Heart left ventricle (tissue), 16 donors: ENCODE measurements around the gene SLC35G3. TPM values are rescaled to one million over a fixed set of nuclear protein-coding genes. Genes with fewer than 3 reads are reported as not detected.
"Not testable (repeated sequence)": the region's sequence is repeated elsewhere in the genome, so short reads cannot be mapped to it uniquely, and the experiment has no call there.

Experiments
- ATAC-seq, 4 donors: fragments of 200-7000 bp; cut with Tn5 transposase; one replicate each; pipeline ENCODE4 v1.9.1; 2020 to 2022; ENCODE audit warnings: moderate library complexity in 4 of 4, mild to moderate bottlenecking in 3 of 4, moderate number of reproducible peaks in 1 of 4
- DNase-seq, 5 donors: peaks; one replicate each; pipeline ENCODE4 v3.0.0-alpha.2; 2020
- H3K27ac ChIP-seq, 12 donors: fragments of 200-600 bp; sonication (generic) in 4 of 12; one replicate each; pipeline versions ENCODE4 v1.5.0 to v1.8.0; 2016 to 2022; ENCODE audit warnings: mild to moderate bottlenecking in 2 of 12
- H3K27me3 ChIP-seq, 9 donors: fragments of 200-600 bp; sonication (generic) in 2 of 9; one replicate each; pipeline versions ENCODE4 v1.5.1 to v1.8.0; 2016 to 2022; ENCODE audit warnings: mild to moderate bottlenecking in 3 of 9
- H3K36me3 ChIP-seq, 9 donors: fragments of 200-600 bp; sonication (generic) in 2 of 9; one replicate each; pipeline versions ENCODE4 v1.5.0 to v1.8.0; 2018 to 2022; ENCODE audit warnings: mild to moderate bottlenecking in 2 of 9
- H3K4me1 ChIP-seq, 12 donors: fragments of 200-600 bp; sonication (generic) in 4 of 12; one replicate each; pipeline versions ENCODE4 v1.5.0 to v1.8.0; 2016 to 2022; ENCODE audit warnings: mild to moderate bottlenecking in 3 of 12
- H3K4me3 ChIP-seq, 12 donors: fragments of 200-600 bp; sonication (generic) in 4 of 12; one replicate each; pipeline versions ENCODE4 v1.5.0 to v1.8.0; 2017 to 2022; ENCODE audit warnings: mild to moderate bottlenecking in 9 of 12, moderate library complexity in 4 of 12
- H3K9me3 ChIP-seq, 12 donors: fragments of 200-600 bp; sonication (generic) in 4 of 12; one replicate each; pipeline versions ENCODE4 v1.5.0 to v1.8.0; 2016 to 2022; ENCODE audit warnings: mild to moderate bottlenecking in 1 of 12
- CTCF ChIP-seq, 12 donors: fragments of 200-600 bp; sonication (generic) in 4 of 12; IDR thresholded peaks; one replicate each; pipeline versions ENCODE4 v1.5.0 to v1.8.0; 2018 to 2022; ENCODE audit warnings: antibody characterized with exemption in 12 of 12, mild to moderate bottlenecking in 5 of 12
- POLR2A ChIP-seq, 2 donors: fragments of 450-650 bp; IDR thresholded peaks; one replicate each; pipeline ENCODE4 v1.6.1; 2017; ENCODE audit warnings: antibody characterized with exemption in 2 of 2, mild to moderate bottlenecking in 2 of 2, moderate library complexity in 2 of 2
- WGBS, 4 donors: extraction: QIAGEN DNeasy Blood & Tissue Kit in 2 of 4; methylation state at CpG; one replicate each; pipeline versions ENCODE4 v1.1.5 to v1.1.7; 2013 to 2018; 5-methylcytosine and 5-hydroxymethylcytosine counted together
- intact Hi-C, 10 donors: fragments of 100-400 bp; cut with DNase I; formaldehyde crosslinking; loops; one replicate each; pipeline versions ENCODE4 v1.11.1 to v1.14.2; 2022
- polyA plus RNA-seq, 2 donors: library from polyadenylated mRNA; stranded (reverse); fragments of 200-250 nt; gene quantifications; one replicate each; pipeline ENCODE4 v1.2.3, GENCODE V29; 2013
- total RNA-seq, 9 donors: library from RNA; depleted of rRNA in 2 of 9; stranded (reverse); fragments of >200 nt in 2 of 9; fragmentation: NEBNext Ultra II Directional in 3 of 9; extraction: Animal tissue kit (Norgen Biotek cat#: 25700) in 3 of 9; gene quantifications; one replicate each; pipeline versions ENCODE4 v1.1.0 to v1.2.4, GENCODE V29; 2016 to 2023
- donor health status: ischemic (EF 13 %, LVEDD 7.1; RV severe dilation, severe dysfunction).
- donor health status: healthy with polysubstance abuse.
- donor health status: DM: no; HTN: yes; CAD: no.
- donor health status: DM: no; HTN: no; CAD: no.
- donor health status: ischemic (EF 25% LVEDD 6.9; RV normal size, moderate dysfunction).
- donor health status: ischemic (EF 25% LVEDD 5.7; RV mildly dilated, moderate dysfunction).
- donor health status: healthy.
- donor health status: DM: yes; HTN: yes; CAD: no.
- donor health status: ischemic (EF 35%, LVEDD 5.7; RV mildly dilated, moderate dysfunction).
- donor health status: nonischemic (EF 11% LVEDD 7.7; RV severe dilation, severe dysfunction).
- donor health status: DM: yes; HTN: yes; CAD: no.
- donor health status: PGD.
- donor health status: ischemic (EF 29% LVEDD 5.4; RV normal size, mild dysfunction).
- donor health status: nonischemic (EF 23%, LVEDD 6.1; RV moderate dilation, normal function).

The SLC35G3 gene
- total and polyA plus RNA-seq, 11 donors = not detected

GRCh38 chr17:35213412-35213940, 19.3 kb upstream of the SLC35G3 start:
- peaks cover 0 to 3% (median 0%) of the 10 kb centered on the region in 9 donors for H3K27me3 ChIP-seq
- H3K4me1 ChIP-seq = peaks cover 0 to 46% (median 6%) of the 10 kb centered on the region in 12 donors
- peak overlapping the region in 11 of 12 donors; percentile 24 to 78 (median 60) for H3K27ac ChIP-seq
- no peak for TF ChIP-seq CTCF (IDR thresholded peaks at IDR 0.05)
- 50 to 68% (median 56%) methylated on average over 5 of the region's 5 CpGs for WGBS, 4 donors
- ATAC-seq (peak in 1 of 4 donors; percentile 64), DNase-seq (no peak)
- intact Hi-C loops = loop anchor here in 1 of 10 donors (10.0 kb wide), 1 partner anchor 59 kb away; no protein-coding TSS in a partner anchor
- no peaks in the 10 kb centered on the region for H3K9me3 ChIP-seq
- H3K4me3 ChIP-seq = no peak overlapping the region
- no peaks in the 10 kb centered on the region for H3K36me3 ChIP-seq

GRCh38 chr17:35212668-35213067, 18.5 kb upstream of the SLC35G3 start:
- intact Hi-C loops = loop anchor here in 1 of 10 donors (10.0 kb wide), 1 partner anchor 58 kb away; no protein-coding TSS in a partner anchor
- peaks cover 0 to 38% (median 6%) of the 10 kb centered on the region in 12 donors for H3K4me1 ChIP-seq
- WGBS, 4 donors = 82 to 94% (median 91%) methylated on average over 4 of the region's 4 CpGs

GRCh38 chr17:35210741-35211140, 16.5 kb upstream of the SLC35G3 start:
- Histone ChIP-seq H3K36me3 (no peaks in the 10 kb centered on the region), H3K4me3 (no peak overlapping the region), H3K27ac (no peak overlapping the region), H3K9me3 (no peaks in the 10 kb centered on the region), H3K4me1 (peaks cover 0 to 29% (median 6%) of the 10 kb centered on the region in 12 donors), H3K27me3 (peaks cover 0 to 6% (median 0%) of the 10 kb centered on the region in 9 donors)
- ATAC-seq (no peak), DNase-seq (no peak)
- TF ChIP-seq CTCF (IDR thresholded peaks at IDR 0.05) (no peak), POLR2A (IDR thresholded peaks at IDR 0.05) (no peak)
- WGBS, 4 donors = 90 to 94% (median 93%) methylated on average over 7 of the region's 7 CpGs
- intact Hi-C loops = loop anchor here in 1 of 10 donors (10.0 kb wide), 1 partner anchor 56 kb away; no protein-coding TSS in a partner anchor

More at GRCh38 chr17:35212668-35213067, 18.5 kb upstream of the SLC35G3 start:
- DNase-seq (no peak), ATAC-seq (no peak)
- Histone ChIP-seq H3K27ac (peak overlapping the region in 8 of 12 donors; percentile 26 to 78 (median 61)), H3K36me3 (no peaks in the 10 kb centered on the region), H3K9me3 (no peaks in the 10 kb centered on the region), H3K27me3 (peaks cover 0 to 6% (median 0%) of the 10 kb centered on the region in 9 donors), H3K4me3 (no peak overlapping the region)
- no peak for TF ChIP-seq POLR2A (IDR thresholded peaks at IDR 0.05)
- TF ChIP-seq CTCF (IDR thresholded peaks at IDR 0.05) = no peak

DNA sequence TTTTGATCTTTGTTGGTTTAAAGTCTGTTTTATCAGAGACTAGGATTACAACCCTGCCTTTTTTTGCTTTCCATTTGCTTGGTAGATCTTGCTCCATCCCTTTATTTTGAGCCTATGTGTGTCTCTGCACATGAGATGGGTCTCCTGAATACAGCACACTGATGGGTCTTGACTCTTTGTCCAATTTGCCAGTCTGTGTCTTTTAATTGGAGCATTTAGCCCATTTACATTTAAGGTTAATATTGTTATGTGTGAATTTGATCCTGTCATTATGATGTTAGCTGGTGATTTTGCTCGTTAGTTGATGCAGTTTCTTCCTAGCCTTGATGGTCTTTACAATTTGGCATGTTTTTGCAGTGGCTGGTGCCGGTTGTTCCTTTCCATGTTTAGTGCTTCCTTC, 8.4 kb upstream of the SLC35G3 start:
- intact Hi-C loops, ATAC-seq: not testable (repeated sequence)

DNA sequence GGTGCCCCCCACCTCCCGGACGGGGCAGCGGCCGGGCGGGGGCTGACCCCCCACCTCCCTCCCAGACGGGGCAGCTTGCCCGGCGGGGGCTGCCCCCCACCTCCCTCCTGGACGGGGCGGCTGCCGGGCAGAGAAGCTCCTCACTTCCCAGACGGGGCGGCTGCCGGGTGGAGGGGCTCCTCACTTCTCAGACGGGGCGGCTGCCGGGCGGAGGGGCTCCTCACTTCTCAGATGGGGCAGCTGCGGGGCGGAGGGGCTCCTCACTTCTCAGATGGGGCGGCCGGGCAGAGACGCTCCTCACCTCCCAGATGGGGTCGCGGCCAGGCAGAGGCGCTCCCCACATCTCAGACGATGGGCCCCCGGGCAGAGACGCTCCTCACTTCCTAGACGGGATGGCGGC, 869 bp upstream of the SLC35G3 start:
- H3K27me3 ChIP-seq, H3K9me3 ChIP-seq, intact Hi-C loops, H3K27ac ChIP-seq, DNase-seq, H3K4me1 ChIP-seq, H3K4me3 ChIP-seq, ATAC-seq, H3K36me3 ChIP-seq: not testable (repeated sequence)
- 87 to 97% (median 93%) methylated on average over 13 to 31 of the region's 31 CpGs for WGBS, 4 donors

More for the DNA sequence above, 8.4 kb upstream of the SLC35G3 start:
- not testable (repeated sequence) for H3K27ac ChIP-seq, H3K4me3 ChIP-seq, H3K36me3 ChIP-seq, H3K27me3 ChIP-seq, H3K9me3 ChIP-seq, DNase-seq, H3K4me1 ChIP-seq
- whole genome bisulfite sequencing, 4 donors = 75 to 86% (median 81%) methylated on average over 1 to 2 of the region's 2 CpGs; no CpG with 5 or more reads in 1 of the 4 donors
